Glutamatergic neuron (in vitro differentiated cells): ENCODE data around the gene NFATC1. TPM values are rescaled to one million over a fixed set of nuclear protein-coding genes. Genes with fewer than 3 reads are reported as not detected.
A peak's percentile ranks its signal among the peaks of the same experiment; 100 is the strongest.

Experiments used
- DNase-seq: peaks from one replicate; pipeline ENCODE4 v3.0.0; 2022
- H3K27ac Mint-ChIP-seq: one replicate; pipeline ENCODE4 v1.8.0; 2020; ENCODE audit warnings: mild to moderate bottlenecking, mixed read lengths, inconsistent platforms; ENCODE audit not compliant: unreplicated experiment
- H3K27me3 Mint-ChIP-seq: one replicate; pipeline ENCODE4 v1.8.0; 2020; ENCODE audit warnings: mild to moderate bottlenecking, moderate library complexity, mixed read lengths, inconsistent platforms; ENCODE audit not compliant: unreplicated experiment
- H3K36me3 Mint-ChIP-seq: one replicate; pipeline ENCODE4 v1.8.0; 2020; ENCODE audit warnings: mild to moderate bottlenecking, mixed read lengths, inconsistent platforms; ENCODE audit not compliant: unreplicated experiment
- H3K4me1 Mint-ChIP-seq: one replicate; pipeline ENCODE4 v1.8.0; 2020; ENCODE audit warnings: mild to moderate bottlenecking, low read depth, mixed read lengths, inconsistent platforms; ENCODE audit not compliant: unreplicated experiment
- H3K4me3 Mint-ChIP-seq: one replicate; pipeline ENCODE4 v1.8.0; 2020; ENCODE audit warnings: mild to moderate bottlenecking, mixed read lengths, inconsistent platforms; ENCODE audit not compliant: unreplicated experiment
- H3K9me3 Mint-ChIP-seq: one replicate; pipeline ENCODE4 v1.8.0; 2020; ENCODE audit warnings: mild to moderate bottlenecking, moderate library complexity, mixed read lengths, inconsistent platforms; ENCODE audit not compliant: unreplicated experiment
- CTCF ChIP-seq: fragments of 200-600 bp; sonication (generic); IDR thresholded peaks from one replicate; pipeline ENCODE4 v1.5.0; 2021; ENCODE audit not compliant: partially characterized antibody, unreplicated experiment
- total RNA-seq: library from RNA; stranded (reverse); fragmentation: NEBNext Ultra II Directional; extraction: Animal tissue kit (Norgen Biotek cat#: 25700); gene quantifications from one replicate; pipeline ENCODE4 v1.2.1, GENCODE V29; 2021; ENCODE audit not compliant: unreplicated experiment

NFATC1 gene
- total RNA-seq, 1 donor from 2014 or later = 5.3 TPM

- Mint-ChIP-seq H3K4me3 (no peak overlapping the region), H3K9me3 (peaks cover 2% of the 10 kb centered on the region), H3K4me1 (peaks cover 3% of the 10 kb centered on the region), H3K27ac (no peak overlapping the region), H3K27me3 (peaks cover 4% of the 10 kb centered on the region), H3K36me3 (peaks cover 4% of the 10 kb centered on the region)
- no peak for TF ChIP-seq CTCF
- DNase-seq = peak; percentile 6
Measured at GRCh38 chr18:79527656-79528315, 132.1 kb downstream of the NFATC1 start.

GRCh38 chr18:79528316-79528695 lies 132.6 kb downstream of the NFATC1 start:
- Mint-ChIP-seq H3K27ac (no peak overlapping the region), H3K36me3 (peaks cover 4% of the 10 kb centered on the region), H3K4me3 (no peak overlapping the region)

GRCh38 chr18:79528846-79529245 lies 133.1 kb downstream of the NFATC1 start:
- no peak overlapping the region for H3K27ac Mint-ChIP-seq
- peak; percentile 86 for DNase-seq
- peaks cover 4% of the 10 kb centered on the region for H3K36me3 Mint-ChIP-seq
- H3K4me1 Mint-ChIP-seq = peaks cover 3% of the 10 kb centered on the region
- H3K27me3 Mint-ChIP-seq = peaks cover 4% of the 10 kb centered on the region
- H3K9me3 Mint-ChIP-seq = peaks cover 2% of the 10 kb centered on the region
- peak; percentile 92 for TF ChIP-seq CTCF
- no peak overlapping the region for H3K4me3 Mint-ChIP-seq

More at GRCh38 chr18:79528316-79528695, 132.6 kb downstream of the NFATC1 start:
- DNase-seq = peak; percentile 9
- no peak for TF ChIP-seq CTCF
- Mint-ChIP-seq H3K9me3 (peaks cover 2% of the 10 kb centered on the region), H3K27me3 (peaks cover 4% of the 10 kb centered on the region), H3K4me1 (peaks cover 3% of the 10 kb centered on the region)

GRCh38 chr18:79529296-79529695 lies 133.6 kb downstream of the NFATC1 start:
- Mint-ChIP-seq H3K4me1 (peaks cover 3% of the 10 kb centered on the region), H3K27me3 (peaks cover 4% of the 10 kb centered on the region), H3K4me3 (no peak overlapping the region), H3K9me3 (peaks cover 2% of the 10 kb centered on the region), H3K27ac (no peak overlapping the region), H3K36me3 (peaks cover 4% of the 10 kb centered on the region)
- TF ChIP-seq CTCF = no peak
- DNase-seq = peak; percentile 4

GRCh38 chr18:79529991-79530390 lies 134.3 kb downstream of the NFATC1 start:
- H3K27me3 Mint-ChIP-seq = peaks cover 4% of the 10 kb centered on the region
- peaks cover 4% of the 10 kb centered on the region for H3K36me3 Mint-ChIP-seq
- no peak for TF ChIP-seq CTCF
- H3K4me3 Mint-ChIP-seq = no peak overlapping the region
- H3K9me3 Mint-ChIP-seq = peaks cover 2% of the 10 kb centered on the region
- H3K4me1 Mint-ChIP-seq = peaks cover 3% of the 10 kb centered on the region
- peak; percentile 6 for DNase-seq
- no peak overlapping the region for H3K27ac Mint-ChIP-seq
